ACHN (cell line): ENCODE results near the gene MPG.
A peak's percentile ranks its signal among the peaks of the same experiment; 100 is the strongest.

Source experiments
- DNase-seq: peaks from one replicate; pipeline ENCODE4 v3.0.0-alpha.2; 2015
- in situ Hi-C: cut with HindIII; loops from 2 replicates; pipeline ENCODE4 v1.10.0; 2017; ENCODE audit warnings: low sequenced_read_pairs, low pct_ligation_motif_present, low pct_unique_long_range_greater_than_20kb

The MPG gene

DNA sequence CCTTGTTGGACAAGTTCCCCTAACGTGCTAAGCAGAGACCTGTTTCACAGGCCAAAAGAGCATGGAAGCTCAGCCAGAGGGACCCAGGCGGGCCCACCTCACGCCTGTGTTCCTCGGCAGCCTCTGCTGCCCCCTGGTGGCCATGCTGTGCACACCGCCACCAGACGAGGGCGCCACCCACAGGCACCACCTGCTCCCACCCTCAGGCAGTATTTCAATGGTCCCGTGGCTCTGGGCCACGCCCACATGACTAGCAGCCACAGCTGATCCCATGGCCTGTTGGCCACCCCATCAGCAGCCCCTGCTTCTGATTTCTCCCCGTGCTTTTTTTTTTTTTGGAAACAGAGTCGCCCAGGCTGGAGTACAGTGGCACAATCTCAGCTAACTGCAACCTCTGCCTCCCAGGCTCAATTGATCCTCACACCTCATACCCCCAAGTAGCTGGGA is 18.9 kb downstream of the MPG start:
- in situ Hi-C loops: no loop called here
- peak; percentile 93 for DNase-seq

DNA sequence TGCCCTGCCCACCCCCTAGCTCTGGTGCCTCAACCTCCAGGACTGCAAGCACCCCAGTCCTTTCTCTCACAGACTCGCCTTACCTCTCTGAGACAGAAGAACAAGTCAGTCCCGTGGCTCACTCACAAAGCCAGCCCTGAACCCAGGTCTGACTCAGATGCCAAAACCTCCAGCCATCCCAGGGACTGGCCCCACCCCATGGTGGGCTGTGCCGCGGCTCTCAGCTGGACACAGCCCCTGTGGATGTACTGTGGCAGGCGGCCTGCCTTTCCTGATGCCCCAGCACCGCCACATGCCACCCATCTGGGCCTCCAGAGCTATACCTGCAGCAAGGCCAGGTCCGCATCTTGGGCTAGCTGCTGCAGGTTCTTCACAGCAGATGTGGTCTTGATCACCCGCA is 19.8 kb downstream of the MPG start:
- in situ Hi-C loops: no loop called here
- DNase-seq: peak; percentile 49

DNA sequence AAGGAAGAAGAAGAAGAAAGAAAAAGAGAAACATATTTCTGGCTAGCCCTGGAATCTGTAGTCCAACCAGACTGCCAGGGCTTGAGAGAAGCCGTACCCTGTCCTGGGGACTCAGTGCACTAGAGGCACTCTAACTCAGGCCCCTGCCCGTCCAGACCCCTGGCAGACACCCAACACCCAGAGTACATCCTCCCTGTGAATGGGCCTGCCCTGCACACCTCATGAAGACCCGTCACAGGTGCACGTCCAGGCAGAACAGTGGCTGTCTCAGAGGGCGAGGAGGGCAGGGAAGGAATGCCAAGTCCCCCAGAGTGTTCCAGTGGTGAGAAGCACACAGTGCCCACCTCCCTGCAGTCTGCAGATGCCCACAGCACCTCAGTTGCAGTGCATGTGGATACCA is 23.0 kb downstream of the MPG start:
- DNase-seq: no peak
- in situ Hi-C loops: no loop called here

DNA sequence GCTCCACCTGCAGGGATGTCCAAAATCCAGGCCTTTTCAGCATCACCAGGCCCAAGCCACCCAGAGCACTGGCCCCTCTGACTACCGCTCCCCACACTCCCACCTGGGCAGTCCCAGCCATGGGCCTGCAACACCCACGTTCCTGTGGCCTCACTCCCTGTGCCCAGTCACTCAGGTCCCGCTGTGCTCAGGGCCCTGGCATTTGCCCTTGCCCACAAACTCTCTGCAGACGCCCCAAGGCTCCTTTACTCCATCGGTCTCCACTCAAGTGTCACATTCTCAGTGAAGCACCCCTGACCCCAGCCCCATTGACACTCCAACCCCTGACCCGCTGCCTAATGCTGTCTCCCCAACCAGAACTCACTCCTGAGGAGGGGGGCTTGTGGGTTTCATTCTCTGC is 23.6 kb downstream of the MPG start:
- in situ Hi-C loops: no loop called here
- no peak for DNase-seq

DNA sequence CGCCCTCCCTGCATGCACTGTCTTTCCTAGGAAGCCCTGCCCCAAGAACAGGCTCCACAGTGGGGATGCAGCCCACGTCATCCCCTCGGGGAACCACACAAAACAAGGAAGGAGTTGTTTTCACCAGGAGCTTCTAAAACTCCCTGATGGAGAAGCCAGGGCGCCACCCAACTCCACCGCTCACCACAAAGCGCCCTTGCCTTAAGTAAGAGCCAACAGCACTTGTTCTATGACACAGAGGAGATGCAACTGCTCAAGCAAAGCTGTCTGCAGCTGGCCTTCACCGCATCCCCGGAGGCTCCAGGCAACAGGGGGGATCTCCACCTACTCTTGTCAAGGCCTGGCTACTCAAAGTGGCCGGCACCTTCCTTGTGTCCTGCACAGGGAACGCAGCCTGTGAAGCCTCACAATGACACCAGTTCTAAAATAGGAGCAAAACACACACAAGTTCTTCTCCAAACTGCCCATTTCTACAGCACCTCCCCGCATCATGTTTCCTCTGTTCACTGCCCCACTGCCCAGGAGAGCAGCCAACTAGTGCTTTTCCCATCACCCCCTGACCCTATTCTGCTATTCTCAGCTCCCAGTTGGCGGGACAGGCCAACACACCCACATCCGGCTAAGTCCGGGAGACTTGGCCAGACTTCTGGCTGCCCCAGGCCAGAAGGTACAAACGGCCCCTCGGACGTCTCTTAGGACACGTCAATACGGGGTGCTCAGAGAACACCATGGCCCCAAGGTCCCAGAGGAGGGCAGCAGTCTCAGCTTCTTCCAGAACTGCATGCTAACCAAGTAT is 24.2 kb downstream of the MPG start:
- no peak for DNase-seq
- in situ Hi-C loops: no loop called here

DNA sequence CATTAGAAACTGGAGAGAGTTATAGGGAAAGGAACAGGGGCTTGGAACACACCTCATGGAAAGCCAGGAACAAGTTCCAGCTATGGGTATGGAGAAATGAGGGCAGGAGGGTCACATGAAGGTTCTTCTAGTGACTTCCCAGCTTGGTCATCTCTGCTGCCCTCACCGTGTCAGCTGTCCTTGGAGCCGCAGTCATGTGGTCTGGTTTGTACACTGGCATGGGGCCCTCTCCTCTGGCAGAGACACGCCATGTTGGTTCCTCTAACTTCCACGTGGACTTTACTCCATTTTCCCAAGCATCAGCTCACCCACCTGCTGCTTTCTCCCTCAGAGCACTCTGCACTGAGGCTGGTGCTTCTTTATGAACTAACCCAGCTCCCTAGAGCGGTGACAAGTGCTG is 26.3 kb downstream of the MPG start:
- in situ Hi-C loops: no loop called here
- no peak for DNase-seq

DNA sequence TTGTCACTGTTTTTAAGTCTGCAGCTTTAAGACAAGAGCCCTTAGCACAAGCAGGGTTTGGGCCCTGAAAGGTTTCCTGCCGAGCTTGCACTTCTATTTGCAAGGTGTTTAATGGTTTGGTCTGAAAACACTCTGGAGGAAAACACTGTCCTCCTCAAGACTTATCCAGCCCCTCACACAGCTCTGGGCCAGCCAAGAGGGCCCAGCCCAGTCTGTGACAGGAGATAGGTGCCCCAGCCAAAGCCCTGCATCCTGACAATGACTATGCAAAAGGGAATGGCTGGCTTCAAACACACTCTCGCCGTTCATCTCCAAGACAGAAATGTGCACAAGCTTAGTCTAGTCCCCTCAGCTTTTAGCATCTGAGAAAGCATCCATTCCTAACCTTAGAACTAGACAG is 26.9 kb downstream of the MPG start:
- no peak for DNase-seq
- in situ Hi-C loops: no loop called here

DNA sequence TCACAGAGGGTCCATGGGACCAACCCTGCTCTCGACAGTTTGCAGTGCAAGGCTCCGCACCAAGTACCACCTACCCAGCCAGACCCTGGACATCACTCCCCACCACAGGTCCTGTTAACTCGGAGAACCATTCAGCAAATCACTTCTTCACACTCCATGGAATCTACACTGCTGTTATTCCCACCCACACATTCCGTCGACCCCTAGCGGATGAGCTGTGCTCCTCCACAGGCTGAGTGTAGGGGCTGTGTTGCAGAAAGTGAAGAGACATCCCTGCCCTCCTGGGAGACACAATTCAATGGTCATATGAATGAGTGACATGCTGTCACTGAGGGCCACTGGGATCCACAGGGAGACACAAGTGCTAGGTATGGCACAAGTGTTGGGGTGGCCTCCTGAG is 27.5 kb downstream of the MPG start:
- in situ Hi-C loops: no loop called here
- DNase-seq: no peak

DNA sequence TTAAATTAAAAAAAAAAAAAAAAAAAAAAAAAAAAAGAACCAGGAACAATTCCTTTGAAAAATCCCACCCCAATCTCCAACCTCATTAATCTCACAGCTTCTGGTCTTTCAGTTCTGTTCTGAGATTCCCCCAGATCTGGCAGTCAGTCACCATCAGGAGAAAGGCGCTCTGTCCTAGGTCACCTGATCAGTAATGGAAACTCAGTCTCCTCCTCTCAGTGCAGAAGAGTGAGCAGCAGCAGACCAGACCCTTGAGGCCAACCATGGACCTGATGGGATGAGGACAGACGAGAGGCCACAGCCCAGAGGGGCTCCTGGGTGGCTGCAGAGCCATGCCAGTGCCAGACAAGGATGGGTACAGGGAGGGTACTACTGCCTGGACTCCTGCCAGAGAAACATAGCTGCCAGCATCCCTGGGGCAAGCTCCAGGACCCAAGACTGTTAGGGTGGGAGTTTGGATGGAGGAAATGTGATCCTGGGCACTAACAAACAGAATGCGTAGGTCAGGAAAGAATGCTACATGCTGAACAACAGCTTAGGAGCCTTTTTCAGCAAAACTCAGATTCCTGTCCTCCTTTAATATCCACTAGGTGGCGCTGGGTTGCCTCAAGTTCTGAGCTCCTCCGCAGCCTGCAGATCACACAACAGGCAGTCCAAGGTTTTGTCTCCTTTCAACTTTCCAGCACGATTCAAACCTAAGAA is 28.7 kb downstream of the MPG start:
- DNase-seq: peak; percentile 80
- in situ Hi-C loops: no loop called here

DNA sequence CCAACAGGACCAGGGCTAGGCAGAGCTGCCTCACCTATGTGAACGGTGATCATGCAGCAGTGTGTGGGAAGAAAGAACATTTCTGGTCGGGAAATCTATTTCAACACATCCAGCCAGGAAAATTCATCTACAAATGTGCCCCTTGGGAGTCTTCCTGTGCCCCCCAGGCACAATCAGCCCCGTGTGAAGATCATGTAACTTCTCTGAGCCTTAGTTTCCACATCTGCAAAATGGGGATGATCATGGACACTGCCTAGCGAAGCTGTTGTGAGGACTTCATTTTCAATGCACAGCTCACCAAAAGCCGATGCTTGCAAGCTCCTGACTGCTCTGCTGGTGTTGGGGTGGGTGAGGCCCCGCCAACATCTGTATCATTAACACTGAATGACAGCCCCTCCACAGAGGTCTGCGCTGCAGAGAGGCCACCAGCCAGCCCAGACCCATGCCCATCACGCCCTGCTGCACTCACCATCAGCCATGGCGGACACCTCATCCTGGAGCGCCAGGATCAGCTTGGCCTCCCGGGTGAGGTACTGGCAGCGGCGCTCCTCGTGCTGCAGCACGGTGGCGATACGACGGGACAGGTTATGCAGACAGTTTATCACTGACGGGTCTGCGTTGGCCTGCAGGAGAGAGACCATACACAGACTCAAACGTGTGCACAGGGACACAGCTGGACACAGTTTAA is 34.3 kb downstream of the MPG start:
- in situ Hi-C loops: no loop called here

DNA sequence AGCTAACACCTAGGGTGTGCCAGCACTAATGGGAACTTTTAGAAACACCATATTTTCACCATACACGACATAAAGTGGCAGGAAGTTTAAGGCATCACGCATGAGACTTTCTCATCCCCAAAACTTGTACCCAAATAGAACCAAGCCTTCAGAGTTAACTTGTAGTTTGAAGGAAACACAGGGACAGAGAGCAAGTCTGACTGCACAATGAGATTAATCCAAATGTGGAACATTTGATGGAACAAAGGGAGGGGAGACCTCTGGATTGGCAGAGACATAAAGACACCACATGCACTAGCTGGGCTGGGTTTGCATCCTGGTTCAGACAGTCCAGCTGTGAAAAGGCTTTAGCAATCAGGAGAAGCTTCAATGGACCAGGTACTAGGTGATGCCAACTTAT is 36.3 kb downstream of the MPG start:
- in situ Hi-C loops: no loop called here
- DNase-seq: no peak

More for the DNA sequence above, 34.3 kb downstream of the MPG start:
- DNase-seq: no peak

DNA sequence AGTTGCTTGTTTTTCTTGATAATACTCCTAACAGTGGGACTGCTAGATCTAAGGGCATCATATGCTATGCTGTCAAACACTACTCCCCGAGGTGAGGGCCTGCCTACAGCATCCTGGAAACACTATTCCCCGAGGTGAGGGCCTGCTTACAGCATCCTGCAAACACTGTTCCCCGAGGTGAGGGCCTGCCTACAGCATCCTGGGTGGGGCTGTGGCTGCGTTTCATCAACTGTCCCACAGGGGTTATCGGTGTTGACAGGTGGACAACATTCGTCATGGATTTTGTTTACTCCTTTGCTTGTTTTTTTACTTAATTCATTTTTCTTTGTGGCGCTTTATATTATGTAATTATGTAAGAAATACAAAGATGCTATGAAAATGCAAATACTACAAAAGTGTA is 38.0 kb downstream of the MPG start:
- DNase-seq: no peak
- in situ Hi-C loops: no loop called here

DNA sequence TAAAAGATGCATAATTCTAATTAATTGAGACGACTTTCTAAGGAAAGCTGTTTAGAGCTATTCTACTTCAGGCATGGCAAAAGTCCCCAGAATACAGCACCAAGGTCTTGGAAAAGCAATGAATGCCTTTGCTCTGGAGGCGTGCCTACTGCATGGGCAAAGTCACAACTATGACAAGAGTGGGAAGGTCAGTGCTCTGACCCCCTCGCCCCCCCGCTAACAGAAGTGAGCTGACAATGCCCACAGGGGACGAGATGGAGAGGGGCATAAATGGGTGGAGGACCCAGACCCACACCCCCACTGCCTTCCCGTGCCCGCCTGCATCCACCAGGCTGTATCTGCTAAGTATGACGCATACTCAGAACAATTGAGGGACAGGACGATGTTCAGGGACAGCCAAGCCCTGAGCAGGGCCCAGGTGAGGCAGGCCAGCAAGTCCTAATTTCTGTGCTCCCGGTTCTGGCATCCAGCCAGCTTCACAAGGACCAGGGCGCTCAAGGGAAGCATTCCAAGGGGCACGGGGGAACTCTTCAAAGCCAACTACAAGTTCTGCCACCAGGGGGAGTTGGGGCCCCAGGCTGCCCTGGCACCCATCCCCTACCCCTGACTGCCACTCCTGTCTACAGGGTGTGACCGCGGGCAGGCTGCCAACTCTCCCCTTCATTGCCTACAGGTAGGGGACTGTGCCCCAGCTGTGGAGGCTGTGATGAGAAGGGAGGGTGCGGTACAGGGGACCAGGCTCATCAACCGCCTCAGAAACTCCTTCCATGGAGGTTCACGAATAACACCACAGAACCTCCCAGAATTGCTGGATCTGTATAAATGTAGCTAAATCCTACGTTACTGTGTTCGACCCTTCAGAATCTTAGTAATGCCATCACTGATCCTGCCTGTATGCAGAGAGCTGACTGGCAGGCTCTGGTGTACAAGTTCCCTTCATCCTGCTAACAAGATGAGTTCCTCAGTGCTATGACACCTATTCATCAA is 39.6 kb downstream of the MPG start:
- peak; percentile 72 for DNase-seq
- in situ Hi-C loops: no loop called here

DNA sequence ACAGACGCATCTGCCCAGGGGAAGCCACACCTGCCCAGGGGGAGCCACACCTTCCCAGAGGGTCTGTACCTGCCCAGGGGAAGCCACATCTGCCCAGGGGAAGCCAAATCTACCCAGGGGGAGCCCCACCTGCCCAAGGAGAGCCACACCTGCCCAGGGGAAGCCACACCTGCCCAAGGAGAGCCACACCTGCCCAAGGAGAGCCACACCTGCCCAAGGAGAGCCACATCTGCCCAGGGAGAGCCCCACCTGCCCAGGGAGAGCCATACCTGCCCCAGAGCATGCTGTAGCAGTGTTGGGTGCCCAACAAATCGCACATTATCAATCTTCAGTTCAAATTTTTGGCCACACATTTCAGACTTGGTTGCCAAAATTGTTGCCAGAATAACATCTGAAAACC is 40.8 kb downstream of the MPG start:
- in situ Hi-C loops: no loop called here
- no peak for DNase-seq

DNA sequence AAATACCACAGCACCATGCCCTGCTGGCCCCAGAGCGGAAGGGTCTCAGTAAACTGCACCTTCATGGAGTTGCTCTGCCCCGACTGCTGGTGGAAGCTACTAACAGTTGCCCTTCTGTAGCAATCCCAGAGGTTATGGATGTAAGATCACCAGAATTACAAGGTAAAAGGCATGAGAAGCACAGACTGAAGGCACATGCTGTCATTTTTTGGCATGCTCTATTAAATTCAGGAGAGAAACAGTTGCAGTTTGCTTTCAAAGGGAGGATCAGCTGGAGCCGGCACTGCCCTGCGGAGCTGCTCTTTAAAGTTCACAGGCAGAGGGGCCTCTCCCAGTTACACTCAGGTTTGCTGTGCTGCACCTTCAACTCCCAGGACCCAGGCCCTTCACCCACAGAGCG is 41.3 kb downstream of the MPG start:
- DNase-seq: no peak
- in situ Hi-C loops: no loop called here

DNA sequence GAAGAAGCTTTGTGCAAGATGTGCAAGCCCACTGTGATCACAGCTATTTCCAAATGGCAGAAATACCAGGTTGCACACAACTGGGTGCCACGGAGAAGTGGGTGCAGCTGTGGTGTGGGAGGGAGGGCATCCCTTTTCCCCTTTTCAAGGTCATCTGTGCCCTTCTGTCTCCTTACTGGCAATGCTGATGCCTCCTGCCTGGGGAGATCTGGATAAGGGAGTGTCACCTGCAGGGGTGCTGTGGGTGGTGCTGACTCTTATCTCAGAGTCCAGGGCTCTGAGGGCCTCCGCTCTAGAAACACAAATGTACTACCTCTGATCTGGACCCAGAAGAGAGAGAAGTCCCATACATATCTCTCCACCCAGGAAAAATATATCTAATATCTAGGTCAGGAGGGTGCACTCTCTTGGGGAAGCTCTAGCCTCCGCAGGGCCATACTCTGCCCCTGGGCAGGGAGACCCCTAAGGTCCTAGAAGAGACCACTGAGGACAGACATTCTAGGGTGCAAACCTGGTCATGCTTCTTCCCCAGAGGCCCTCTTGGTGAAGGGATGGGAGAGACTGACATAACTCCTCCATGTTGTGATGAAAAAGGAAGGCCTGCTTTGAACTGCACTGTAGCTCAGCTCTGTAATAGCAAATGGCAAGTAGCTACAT is 41.9 kb downstream of the MPG start:
- in situ Hi-C loops: no loop called here
- no peak for DNase-seq

DNA sequence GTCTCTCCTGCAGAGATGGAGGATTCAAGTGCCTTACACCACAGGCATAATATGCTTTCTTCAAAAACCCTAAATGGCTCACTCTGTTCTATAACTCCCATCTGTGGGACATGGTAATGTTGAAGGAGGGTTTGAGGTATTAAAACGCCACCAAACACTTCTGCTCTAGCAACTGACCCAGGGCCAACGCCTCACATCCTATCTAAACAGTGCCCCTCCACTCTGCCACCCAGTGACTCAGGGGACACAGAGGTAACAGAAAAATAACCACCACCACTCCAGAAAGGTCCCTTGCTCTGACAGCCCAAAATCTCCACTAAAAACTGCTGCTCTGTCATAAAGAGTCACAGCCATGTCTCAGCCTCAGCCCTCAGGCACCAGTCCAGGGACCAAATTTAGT is 42.7 kb downstream of the MPG start:
- in situ Hi-C loops: no loop called here
- DNase-seq: no peak

DNA sequence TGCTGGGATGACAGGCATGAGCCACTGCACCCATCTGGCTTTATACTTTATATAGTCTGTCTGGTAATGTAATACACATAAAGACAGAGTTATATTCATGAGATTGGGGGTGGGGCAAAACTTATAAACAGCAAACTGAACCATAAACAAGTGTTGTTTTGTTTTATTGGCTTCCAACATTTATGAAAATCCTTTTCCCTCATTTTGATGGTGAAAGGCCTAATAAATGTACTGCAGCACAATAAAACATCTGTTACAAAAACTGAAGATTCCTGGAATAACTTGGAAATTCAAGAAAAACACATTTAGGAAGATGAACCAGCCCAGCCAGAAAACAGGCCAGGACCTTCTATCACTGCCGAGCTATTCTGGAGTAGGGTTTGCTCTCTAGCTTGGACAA is 44.3 kb downstream of the MPG start:
- DNase-seq: no peak
- in situ Hi-C loops: no loop called here
